Fibroblast of skin of left biceps (primary cell): ENCODE data around the gene SPON1.
"Not testable (repeated sequence)": the region's sequence is repeated elsewhere in the genome, so short reads cannot be mapped to it uniquely, and the experiment has no call there.

Experiments
- DNase-seq, 2 experiments: peaks; one replicate each; pipeline ENCODE4 v3.0.0-alpha.2; 2013; ENCODE audit warnings: low read depth in 2 of 2

SPON1 gene

DNA sequence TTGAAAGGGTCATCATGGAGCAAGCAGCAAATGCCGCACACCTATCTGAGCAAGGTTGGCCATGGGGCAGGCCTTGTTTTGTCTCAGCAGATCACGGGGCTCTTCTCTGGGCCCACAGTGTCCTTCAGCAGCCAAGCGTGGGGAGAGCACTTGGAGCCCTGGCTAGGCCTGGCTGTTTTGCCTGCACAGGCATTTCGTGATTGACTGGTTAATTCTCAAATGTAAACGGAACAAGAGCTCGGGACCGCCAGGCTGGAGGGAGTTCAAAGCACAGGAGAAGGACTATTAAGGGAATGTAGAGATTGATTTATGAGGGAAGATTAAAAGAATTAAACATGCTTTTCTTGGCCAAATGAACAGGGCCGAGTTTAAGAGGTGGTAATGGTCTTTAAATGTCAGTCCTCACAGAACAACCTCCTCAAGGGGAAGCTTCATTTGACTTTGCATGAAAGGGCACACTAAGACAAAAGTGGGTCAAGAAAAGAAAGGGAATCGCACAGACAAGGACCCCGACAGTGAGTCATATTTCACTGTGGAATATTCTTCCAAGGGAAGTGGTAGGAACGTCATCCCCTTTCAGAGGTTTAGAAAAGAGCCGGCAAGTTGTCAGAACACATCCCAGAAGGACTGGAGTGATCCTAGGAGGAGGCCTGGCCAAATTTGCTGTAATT lies 20.7 kb downstream of the SPON1 start:
- no peak for DNase-seq

DNA sequence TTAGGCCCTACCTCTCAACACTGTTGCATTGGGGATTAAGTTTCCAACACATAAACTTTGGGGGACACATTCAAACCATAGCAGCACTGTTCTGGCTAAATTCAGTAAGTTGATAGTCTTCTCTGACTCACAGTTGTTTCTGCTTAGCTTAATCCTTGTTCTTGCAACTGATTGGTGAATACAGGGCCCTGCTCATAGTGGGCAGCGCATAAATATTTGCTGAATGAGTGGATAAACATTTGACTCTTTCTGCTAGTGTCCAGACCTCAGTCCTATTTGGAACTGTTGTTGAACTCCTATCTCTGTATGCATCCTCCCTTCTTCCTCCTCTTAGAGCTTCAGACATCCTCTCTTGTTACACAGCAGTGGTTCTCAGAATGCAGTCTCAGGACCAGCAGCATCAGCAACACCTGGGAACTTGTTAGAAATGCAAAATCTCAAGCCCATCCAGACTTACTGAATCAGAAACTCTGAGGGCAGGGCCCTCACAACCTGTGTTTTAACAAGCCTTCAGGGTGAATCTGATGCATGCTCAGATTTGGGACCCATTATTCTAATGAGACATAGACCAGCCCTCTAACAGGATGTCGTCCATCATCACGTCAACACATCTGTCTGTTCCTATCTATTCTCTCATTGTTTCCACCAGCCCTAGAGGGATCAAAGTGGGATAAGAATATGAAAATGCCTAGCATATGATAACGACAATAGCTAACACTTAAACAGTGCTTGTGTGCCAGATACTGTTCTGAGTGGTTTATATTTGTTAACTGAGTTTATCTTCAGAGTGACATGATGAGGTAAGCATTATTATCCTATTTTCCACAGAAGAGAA lies 22.3 kb downstream of the SPON1 start:
- DNase-seq = no peak

DNA sequence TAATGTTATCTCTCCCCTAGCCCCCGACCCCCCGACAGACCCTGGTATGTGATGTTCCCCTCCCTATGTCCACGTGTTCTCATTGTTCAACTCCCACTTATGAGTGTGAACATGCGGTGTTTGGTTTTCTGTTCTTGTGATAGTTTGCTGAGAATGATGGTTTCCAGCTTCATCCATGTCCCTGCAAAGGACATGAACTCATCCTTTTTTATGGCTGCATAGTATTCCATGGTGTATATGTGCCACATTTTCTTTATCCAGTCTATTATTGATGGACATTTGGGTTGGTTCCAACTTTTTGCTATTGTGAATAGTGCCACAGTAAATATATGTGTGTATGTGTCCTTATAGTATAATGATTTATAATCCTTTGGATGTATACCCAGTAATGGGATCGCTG lies 24.2 kb downstream of the SPON1 start:
- not testable (repeated sequence) for DNase-seq

DNA sequence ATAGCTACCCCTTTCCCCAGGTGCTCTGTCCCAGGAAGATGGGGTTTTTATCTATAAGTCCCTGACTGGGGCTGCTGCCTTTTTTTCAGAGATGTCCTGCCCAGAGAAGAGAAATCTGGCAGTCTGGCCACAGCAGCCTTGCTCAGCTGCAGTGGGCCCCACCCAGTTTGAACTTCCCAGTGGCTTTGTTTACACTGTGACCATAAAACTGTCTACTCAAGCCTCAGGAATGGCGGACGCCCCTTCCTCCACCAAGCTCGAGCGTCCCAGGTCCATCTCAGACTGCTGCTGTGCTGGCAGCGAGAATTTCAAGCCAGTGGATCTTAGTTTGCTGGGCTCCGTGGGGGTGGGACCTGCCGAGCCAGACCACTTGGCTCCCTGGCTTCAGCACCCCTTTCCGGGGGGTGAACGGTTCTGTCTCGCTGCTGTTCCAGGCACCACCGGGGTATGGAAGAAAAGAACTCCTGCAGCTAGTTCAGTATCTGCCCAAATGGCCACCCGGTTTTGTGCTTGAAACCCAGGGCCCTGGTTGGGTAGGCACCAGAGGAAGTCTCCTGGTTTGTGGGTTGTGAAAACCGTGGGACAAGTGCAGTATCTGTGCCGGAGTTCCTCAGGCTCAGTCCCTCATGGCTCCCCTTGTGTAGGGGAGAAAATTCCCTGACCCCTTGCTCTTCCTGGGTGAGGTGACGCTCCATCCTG lies 29.8 kb downstream of the SPON1 start:
- not testable (repeated sequence) for DNase-seq

DNA sequence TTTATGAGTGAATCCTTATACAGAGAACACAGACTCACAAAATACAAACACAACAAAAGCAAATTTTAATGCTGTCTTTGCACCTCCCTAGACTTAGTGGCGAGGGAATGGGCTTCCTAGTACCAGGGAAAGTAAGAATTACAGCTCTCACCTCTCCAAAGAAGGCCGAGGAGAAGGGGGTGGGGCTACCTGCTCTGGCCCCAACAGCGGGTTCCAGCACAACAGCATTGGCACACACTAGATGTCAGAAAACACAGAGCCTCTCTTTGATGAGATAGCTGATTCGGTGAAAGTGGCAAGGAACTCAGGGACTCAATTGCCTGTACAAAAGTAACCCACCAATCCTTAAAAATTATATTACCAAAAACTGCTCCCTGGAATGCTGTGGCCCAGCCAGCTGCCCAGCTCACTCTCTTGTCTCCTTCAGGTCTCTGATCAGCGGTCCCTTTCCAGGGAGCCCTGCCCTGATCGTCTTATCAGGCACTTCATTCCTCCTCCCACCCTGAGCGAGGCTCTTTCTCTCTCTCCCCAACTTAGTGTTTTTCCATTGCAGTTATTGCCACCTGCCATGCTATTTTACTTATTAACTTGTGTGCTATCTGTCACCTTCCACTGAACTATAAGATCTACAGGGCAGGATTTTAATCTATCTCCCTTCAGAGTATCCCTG lies 30.7 kb downstream of the SPON1 start:
- no peak for DNase-seq

- no peak for DNase-seq
These were observed 35.4 kb downstream of the SPON1 start for GRCh38 chr11:13997881-13998280.

DNA sequence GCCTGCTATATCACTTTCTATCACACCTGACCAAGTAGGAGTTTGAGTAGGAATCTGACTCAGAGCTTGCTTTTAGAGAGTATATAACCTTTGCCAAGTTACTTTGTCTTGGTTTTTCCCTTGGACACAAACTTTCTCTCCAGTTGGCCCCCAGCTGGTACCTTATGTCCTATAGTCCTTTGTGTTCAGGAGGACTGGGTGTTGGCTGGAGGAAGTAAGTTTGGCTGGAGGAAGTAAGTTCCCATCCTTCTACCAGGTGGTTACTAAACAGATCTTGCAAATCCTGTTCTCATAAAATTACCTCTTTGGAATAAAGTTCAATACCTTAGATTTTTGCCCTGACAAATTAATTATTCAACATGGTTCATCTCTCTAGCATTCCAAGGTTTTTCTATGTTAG lies 37.2 kb downstream of the SPON1 start:
- DNase-seq = no peak

DNA sequence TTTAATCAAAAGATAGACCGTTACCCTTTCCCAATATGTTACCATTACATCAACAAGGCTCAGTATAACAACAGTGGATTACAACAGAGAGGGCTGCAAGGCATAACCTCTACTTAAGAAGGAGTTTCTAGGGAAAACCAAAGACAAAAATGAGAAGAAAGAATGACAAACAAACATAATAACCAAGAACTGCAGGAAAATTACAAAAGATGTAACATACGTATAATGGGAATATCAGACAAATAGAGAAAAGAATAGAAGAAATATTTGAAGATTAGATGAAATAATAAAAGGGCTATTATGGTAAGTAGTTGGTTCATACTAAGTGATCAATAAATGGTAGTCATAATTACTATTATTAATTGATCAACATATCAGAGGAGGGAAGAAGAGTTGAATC lies 39.1 kb downstream of the SPON1 start:
- no peak for DNase-seq

GRCh38 chr11:14007566-14007965 lies 45.0 kb downstream of the SPON1 start:
- no peak for DNase-seq

DNA sequence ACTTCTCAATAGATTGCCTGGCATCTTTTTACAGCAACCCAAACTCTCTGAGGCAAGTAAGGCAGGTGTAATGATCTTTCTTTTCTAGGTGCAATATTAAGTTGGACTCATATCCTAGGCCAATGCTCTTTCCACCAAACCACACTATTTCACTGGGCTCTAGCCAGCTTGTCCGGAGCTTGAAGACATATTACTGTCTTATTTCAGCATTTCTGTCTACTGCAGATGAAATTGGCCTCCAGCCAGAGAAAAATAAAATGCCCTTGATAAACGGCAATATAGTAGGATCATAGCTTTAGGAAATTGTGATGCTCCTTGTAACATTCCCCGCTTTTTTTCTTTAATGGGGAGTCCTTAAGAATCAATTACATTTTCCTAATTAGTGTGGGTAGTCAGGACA lies 48.1 kb downstream of the SPON1 start:
- no peak for DNase-seq

GRCh38 chr11:14012846-14013245 lies 50.3 kb downstream of the SPON1 start:
- no peak for DNase-seq

DNA sequence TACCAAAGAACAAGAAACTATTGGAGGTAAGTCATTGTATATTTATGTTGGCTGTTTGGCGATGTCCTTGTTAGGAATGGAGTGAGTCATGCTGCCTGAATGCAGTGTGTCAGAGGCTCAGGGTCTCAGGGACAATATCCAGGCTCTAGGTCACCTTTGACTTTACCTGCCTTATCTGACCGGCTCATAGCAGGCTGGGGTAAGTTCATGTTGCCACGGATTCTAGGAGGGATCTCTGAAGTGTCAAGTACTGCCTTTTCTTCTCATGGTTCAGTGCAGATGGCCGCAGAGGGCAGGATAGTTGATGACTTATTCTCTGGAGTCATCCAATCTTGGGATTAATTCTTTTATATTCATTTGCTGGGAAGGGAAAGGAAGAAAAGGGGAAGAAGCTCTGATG lies 53.2 kb downstream of the SPON1 start:
- DNase-seq = no peak

DNA sequence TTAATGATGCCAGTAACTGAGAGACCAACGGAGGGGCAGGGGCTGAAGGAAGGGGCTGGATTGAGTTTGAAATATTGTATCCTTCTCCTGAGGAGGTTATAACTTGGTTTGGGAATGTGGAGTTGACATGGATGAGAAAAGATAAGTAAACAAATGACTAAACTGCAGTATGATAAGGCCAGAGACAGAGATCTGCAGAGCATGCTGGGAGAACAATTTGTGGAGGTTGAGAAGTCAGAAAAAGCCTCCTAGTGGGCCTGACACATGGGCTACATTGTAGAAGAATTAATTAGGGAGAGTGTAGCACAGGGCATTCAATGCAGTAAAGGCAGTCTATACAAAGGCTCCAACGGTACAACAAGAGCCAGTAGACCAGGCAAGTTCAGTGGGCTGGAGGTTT lies 55.9 kb downstream of the SPON1 start:
- DNase-seq = no peak

DNA sequence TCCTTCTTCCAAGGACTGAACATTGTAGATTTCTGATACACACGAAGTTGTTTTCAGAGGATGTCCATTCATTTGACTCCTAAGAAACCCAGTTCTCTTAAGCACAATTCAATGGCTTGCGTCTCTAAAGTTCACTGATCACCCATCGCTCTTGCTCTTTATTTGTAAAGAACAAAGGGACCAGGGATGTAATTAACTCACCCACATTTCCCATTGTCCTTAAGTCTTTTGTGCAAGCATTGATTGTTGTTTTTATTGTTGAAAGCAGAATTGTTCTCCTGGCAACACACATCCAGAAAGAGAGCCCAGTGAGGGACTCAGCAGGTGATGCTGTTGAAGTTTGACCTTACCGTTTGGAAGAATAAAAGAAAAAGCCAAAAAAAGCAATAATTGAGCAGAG lies 59.2 kb downstream of the SPON1 start:
- no peak for DNase-seq

- no peak for DNase-seq
These were observed 59.7 kb downstream of the SPON1 start for GRCh38 chr11:14022251-14022650.

- no peak for DNase-seq
These were observed 60.3 kb downstream of the SPON1 start for GRCh38 chr11:14022821-14023220.

GRCh38 chr11:14026961-14027360 lies 64.4 kb downstream of the SPON1 start:
- DNase-seq = no peak

DNA sequence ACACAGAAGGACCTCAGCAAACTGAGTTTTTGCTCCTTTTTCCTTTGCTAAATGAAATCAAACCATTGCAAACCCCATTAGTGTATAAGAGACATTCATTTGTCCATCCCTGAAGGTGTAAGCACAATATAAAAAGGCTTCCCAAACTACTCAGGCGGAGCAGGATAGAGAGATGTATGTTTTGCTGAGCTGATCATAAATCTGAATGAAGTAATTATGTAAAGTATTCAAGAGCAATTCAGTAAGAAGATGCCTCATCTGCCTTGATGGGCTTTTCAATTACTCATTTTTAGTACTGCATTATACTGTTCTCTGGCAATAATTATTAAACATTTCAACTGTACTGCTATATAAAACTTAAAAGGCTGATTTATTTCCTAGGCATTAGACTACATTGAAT lies 65.0 kb downstream of the SPON1 start:
- no peak for DNase-seq

DNA sequence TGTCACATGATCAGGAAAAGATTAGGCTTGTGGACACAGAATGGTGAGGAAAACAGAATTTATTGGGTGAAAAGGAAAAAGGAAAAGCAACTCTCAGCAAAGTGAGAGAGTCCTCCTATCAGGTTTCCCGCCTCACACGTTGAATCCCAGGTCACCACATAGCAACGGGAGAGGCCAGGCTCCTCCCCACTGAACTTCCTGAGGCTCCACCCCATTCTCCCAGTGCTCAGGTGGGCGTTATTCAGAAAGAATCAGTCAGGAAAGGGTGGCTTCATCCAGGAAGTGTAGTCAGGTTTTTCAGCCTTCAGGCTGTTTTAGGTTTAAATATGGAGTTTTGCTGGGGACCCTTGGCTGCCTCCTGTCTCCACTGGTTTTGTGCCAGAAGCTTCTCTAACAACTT lies 66.9 kb downstream of the SPON1 start:
- no peak for DNase-seq

DNA sequence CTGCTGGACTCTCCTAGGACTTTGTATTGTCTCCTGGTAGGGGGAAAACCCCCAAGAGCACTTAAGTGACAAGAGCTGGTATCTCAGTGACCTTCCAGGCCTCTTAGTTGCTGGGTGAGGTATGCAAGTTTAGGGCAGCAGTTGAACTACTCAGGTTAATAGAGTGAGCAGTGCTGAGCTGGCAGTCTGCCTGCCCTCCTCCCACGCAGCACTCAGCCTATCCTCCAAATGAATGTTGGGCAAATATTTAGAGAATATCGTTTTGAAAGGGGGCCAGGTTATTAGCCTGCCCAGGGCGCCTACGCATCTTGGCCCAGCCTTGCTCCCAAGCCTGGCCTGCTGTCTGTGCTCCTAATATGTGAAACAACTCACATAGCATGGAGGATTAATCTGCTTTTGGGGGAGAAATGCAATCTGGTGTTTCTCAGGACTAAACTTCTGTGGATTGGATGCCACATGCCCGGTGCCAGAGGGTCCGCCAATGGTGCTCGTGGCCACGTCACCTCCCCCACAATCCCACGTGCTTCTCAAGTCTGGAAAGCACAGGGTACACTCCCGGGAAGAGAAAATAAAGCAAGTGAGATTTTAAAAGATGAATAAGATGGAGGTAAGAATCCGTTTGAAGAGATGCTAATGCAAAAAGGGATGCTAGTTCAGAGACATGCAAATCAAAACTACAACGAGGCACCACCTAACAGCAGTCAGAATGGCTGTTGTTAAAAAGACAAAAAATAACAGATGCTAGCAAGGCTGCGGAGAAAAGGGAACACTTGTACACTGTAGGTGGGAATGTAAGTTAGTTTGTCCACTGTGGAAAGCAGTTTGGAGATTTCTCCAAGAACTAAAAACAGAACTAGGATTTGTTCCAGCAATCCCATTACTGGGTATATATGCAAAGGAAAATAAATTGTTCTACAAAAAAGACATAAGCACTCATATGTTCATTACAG lies 67.7 kb downstream of the SPON1 start:
- DNase-seq = no peak

- DNase-seq = not testable (repeated sequence)
These were observed 73.0 kb downstream of the SPON1 start for GRCh38 chr11:14035526-14035925.
